GM19238 (cell line): ENCODE data around the gene PPME1.
A peak's percentile ranks its signal among the peaks of the same experiment; 100 is the strongest.
"Not testable (repeated sequence)": the region's sequence is repeated elsewhere in the genome, so short reads cannot be mapped to it uniquely, and the experiment has no call there.

Experiments
- DNase-seq: peaks from one replicate; pipeline ENCODE4 v3.0.0; 2011; ENCODE audit warnings: low spot score; ENCODE audit not compliant: insufficient read length

The PPME1 gene

GRCh38 chr11:74170694-74171629, at the start of gene PPME1, which contains the start of gene C2CD3:
Gene PPME1, plus strand, starts transcription at chr11:74171289. Its CDS starts 133 bp downstream, at chr11:74171422.
Gene C2CD3, minus strand, starts transcription at chr11:74171002. Its CDS starts 210 bp downstream, at chr11:74170792.
- peak; percentile 88 for DNase-seq

DNA sequence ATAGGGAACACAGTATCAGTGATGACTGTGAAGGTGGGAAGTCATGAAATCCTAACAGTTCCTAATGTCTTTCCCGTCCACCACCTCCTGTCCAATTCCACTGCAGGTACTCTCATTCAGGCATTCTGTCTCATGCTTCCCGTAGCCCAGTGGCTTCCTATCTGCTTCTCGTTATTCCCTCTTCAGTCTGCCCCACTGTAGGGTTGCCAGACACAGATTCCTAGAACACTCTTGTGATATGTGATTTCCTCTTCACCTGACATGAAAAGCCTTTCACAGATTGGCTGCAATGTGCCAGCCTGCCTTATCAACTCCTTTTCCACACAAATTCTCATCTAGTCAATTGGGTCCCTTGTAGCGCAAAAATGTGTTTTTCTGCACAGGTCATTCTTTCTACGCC, 49.3 kb upstream of the PPME1 start:
- no peak for DNase-seq

GRCh38 chr11:74123008-74123448, 48.1 kb upstream of the PPME1 start:
- no peak for DNase-seq

GRCh38 chr11:74129121-74129520, 42.0 kb upstream of the PPME1 start:
- DNase-seq, result not testable (repeated sequence)

DNA sequence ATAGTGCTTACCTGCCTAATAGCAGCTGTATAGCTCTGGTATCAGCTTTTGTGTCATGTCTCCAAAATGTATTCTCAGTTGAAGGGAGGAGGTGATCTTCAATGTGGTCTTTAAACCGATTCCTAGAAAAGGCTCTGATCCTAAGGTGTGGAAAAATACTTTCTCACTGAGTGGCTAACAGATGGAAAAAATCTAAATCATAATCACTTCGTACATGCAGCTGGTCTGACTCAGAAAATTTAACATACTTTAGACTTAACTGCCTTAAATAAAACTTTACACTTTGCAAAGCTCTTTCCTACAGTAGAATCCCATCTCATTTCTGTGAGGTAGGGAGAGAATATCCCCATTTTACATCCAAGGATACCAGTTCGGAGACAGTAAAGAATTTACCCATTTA, 38.3 kb upstream of the PPME1 start:
- no peak for DNase-seq

DNA sequence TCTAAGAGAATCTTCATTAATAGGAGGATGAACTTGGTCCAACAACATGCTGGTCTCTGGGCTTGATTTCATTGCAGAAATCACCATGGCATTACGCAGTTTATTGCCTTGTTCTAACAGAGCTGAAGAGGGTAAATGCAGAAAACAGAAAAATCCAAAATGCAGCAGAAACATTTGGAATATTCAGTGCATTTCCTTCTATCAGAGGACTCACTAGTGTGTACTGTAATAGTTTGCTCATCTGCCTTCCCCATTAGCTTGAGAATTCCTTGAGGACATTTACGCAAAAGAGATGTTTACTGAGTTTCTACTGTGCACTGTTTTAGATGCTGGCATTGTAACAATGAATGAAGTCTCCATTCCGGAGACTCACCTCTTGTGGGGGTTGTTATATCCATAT, 37.7 kb upstream of the PPME1 start:
- DNase-seq, result no peak

DNA sequence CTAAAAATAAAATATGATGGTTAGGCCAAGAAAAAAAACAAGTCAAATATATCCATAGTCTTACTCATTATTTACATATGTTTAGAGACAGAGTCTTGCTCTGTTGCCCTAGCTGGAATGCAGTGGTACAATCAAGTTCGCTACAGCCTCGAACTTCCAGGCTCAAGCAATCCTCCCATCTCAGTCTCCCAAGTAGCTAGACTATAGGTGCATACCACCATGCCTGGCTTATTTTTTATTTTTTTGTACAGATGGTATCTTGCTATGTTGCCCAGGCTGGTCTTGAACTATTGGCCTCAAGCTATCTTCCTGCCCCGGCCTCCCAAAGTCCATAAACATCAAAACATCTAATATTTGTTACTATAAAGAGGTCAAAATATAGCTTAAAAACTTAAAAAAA, 36.4 kb upstream of the PPME1 start:
- no peak for DNase-seq

DNA sequence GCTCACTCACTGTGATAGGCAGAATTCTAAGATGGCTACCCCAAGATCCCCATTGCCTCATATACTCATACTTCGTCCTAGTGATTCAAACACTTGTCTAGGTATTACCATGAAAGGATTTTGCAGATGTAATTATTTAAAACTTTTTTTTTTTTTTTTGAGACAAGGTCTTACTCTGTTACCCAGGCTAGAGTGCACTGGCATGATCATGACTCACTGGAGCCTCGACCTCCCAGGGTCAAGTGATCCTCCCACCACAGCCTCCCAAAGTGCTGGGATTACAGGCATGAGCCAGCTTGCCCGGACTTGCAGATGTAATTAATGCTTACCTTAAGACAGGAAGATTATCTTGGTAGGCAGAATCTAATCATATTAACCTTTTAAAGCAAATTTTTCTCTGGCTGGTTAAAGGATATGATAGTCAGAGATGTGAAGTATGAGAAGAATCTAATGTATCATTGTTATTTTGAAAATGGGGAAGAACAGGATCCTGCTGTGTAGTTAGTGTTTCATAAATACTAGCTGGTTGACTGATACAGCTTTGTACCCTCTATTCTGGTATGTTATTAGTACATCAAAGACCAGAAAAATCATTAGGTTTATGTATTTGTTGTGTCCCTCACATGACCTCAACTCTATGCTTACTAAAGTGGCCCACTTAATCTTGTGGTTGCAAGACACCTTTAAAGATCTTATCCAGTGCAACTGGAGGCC, 35.8 kb upstream of the PPME1 start:
- DNase-seq, result no peak

- no peak for DNase-seq
Measured at GRCh38 chr11:74138021-74138420, 33.1 kb upstream of the PPME1 start.

- no peak for DNase-seq
Measured at GRCh38 chr11:74138572-74138971, 32.5 kb upstream of the PPME1 start.

DNA sequence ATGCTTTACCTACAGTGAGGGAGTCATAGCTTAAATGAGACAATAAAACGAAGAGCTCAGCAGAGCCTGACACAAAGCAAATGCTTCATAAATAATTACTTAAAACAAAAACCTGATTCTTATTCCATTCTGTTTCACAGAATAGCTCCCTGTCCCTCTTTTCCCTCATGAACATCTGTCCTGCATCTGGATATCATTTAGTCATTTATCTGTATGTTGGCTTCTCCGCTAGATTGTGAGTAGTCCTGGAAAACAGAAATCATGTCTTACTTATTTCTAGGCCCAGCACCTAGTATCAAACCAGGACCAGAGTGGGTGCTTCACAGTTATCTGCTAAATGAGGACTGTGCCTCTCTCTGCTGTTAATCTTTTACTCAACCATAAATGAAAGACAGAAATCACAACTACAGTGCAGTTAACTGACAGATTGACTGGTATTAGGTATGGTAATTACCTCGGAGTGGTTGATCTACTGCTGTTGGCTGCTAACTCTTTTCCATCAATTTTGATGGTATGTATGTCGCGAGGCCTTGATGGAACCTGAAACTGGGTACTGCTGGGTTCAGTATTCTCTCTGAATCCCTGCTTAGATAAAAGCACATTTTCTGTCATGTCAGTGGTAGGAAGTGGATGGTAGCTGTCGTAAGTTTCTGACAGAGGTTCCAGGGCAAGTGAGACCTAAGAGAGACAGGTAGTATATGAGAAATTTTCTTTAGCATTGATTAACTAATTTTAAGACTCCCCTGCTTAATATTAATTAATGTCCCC, 31.8 kb upstream of the PPME1 start:
- no peak for DNase-seq

DNA sequence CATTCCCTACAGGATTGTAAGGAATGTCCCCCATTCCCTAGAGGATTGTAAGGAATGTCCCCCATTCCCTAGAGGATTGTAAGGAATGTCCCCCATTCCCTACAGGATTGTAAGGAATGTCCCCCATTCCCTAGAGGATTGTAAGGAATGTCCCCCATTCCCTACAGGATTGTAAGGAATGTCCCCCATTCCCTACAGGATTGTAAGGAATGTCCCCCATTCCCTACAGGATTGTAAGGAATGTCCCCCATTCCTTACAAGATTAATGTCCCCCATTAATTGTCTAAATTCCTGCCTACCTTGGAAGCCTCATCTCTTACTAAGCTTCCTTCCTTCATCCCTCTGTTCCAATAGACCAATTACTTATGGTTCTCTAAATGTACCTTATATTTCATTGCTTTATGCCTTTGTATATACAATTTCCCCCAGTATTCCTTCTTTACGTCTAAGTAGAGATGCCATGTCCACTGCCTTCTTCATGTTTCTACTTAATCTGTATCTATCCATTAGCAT, 31.1 kb upstream of the PPME1 start:
- not testable (repeated sequence) for DNase-seq

GRCh38 chr11:74141241-74141695, 29.8 kb upstream of the PPME1 start:
- DNase-seq, result no peak

DNA sequence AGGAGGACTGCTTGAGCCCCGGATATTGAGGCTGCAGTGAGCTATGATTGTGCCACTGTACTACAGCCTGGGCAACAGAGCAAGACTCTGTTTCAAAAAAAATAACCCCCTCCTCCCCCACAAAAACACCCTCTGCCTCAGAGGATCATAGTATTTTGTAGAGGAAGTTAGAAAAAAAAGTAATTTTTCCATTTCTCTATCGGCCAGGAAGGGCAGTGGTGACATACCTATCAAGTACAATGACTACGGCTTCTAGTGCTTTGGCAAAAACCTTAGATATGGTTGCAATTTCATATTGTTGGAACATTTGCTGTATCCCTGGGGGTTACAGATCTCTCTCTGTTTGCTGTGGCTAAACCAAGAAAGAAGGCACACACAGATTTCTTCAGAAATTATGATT, 29.2 kb upstream of the PPME1 start:
- no peak for DNase-seq

GRCh38 chr11:74142624-74143023, 28.5 kb upstream of the PPME1 start:
- no peak for DNase-seq

- no peak for DNase-seq
Measured at GRCh38 chr11:74144592-74144991, 26.5 kb upstream of the PPME1 start.

GRCh38 chr11:74147199-74147929, 23.7 kb upstream of the PPME1 start:
- no peak for DNase-seq

DNA sequence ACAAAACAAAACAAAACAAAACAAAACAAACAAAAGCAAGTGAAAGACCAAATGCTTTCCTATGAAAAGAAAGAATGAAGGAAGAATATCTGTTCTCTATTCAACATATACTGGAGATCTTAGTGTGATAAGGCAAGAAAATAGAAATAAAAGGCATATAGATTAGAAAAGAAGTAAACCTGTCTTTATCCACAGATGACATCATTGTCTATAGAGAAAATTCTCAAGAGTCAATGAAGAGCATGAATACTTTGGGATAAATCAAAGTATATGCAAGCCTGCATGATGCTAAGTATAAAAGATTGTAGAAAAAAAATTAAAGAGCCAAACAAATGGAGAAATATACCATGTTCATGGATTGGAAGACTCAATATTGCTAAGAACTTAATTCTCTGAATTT, 17.9 kb upstream of the PPME1 start:
- no peak for DNase-seq

GRCh38 chr11:74154620-74155281, 16.3 kb upstream of the PPME1 start:
- no peak for DNase-seq

DNA sequence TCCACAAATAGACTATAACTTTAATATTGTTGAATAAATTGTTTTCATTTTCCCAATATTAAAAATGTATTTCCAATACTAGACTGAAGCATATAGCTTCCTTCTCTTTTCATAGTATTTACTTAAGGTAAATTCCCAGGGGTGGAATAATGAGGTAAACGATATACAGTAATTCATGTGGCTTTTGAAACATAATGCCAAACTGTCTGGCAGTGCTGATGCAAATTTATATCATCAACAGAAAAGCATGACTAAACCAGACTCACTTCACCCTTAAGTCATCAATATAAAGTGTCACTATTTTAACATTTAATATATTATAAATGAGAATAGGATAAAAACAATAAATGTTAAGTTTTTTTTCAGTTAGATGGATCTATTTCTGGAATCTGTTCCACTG, 13.9 kb upstream of the PPME1 start:
- no peak for DNase-seq
